Activated CD8-positive, alpha-beta memory T cell treated with anti-CD3 and anti-CD28 coated beads for 36 hours (primary cell): ENCODE data around the gene CASZ1. TPM values are rescaled to one million over a fixed set of nuclear protein-coding genes. Genes with fewer than 3 reads are reported as not detected.

Experiments used
- CTCF ChIA-PET: fragments of 350-600 bp; sonication (Branson Sonifier 250); formaldehyde crosslinking; loops from one replicate; lab custom pipeline; 2021; ENCODE audit warnings: antibody characterized with exemption; lab: Charles Lee
- POLR2A ChIA-PET: fragments of 350-600 bp; sonication (Branson Sonifier 250); formaldehyde crosslinking; loops from one replicate; lab custom pipeline; 2021; ENCODE audit warnings: antibody characterized with exemption; lab: Charles Lee
- total RNA-seq, 2 experiments: library from RNA; stranded (reverse); gene quantifications; one replicate each; pipeline ENCODE4 v1.2.3, GENCODE V29; 2021

The CASZ1 gene
- total RNA-seq, 2 experiments from 2014 or later: 2.4 to 3.7 TPM

- ChIA-PET POLR2A (no interaction called here), CTCF (no interaction called here)
Measured at GRCh38 chr1:10612436-10613160, 183.8 kb downstream of the CASZ1 start.

DNA sequence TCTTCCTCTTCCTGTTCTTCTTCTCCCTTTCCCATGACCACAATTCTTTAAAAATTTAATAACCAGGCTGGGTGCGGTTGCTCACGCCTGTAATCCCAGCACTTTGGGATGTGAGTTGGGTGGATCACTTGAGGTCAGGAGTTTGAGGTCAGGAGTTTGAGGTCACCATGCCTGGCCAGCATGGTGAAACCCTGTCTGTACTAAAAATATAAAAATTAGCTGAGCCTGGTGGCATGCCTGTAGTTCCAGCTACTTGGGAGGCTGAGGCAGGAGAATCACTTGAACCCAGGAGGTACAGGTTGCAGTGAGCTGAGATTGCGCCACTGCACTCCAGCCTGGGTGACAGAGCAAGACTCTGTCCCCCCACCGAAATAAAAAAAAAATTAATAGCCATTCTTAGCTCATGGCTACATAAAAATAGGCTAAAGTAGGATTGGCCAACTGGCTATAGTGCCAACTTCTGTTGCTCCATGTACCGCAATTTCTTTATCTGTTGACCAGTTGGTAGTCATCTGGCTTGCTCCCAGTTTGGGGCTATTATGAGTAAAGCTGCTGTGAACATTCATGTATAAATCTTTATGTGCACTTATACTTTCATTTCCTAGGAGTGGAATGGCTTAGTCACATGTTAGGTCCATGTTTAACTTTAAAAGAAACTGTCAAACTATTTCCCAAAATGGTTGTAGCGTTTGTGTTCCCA, 185.4 kb downstream of the CASZ1 start:
- ChIA-PET POLR2A (no interaction called here), CTCF (no interaction called here)

DNA sequence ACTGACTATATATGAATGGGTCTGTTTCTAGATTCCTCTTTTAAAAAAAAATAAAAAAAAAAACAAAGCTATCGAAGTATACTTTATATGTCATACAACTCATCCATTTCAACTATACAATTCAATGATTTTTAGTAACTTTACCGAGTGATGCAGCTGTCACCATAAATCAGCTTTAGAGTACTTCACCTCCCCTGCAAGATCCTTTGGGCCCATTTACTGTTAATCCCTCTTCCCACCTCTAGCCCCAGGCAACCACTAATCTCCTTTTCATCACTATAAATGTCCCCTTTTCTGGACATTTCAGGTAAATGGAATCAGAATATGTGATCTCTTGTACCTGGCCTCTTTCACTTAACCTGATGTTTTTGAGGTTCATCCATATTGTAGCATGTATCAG, 187.8 kb downstream of the CASZ1 start:
- ChIA-PET CTCF (interaction anchor here (0.6 kb wide), 1 partner anchor 18 kb away, joined by 4 read pairs; no protein-coding TSS in a partner anchor), POLR2A (no interaction called here)

DNA sequence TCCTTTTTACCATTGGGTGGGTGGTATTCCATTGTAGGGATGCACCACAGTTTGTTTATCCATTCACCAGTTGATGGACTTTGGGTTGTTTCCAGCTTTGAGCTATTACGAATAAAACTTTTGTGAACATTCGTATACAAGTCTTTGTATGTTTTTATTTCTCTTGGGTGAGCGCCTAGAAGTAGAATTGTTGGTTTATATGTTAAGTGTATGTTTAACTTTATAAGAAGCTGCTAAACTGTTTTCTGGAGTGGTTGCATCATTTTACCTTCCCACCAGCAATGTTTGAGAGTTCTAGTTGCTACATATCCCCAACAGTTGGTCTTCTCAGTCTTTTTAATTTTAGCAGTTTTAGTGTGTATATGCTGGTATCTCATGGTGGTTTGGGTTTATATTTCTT, 189.2 kb downstream of the CASZ1 start:
- CTCF ChIA-PET: no interaction called here

DNA sequence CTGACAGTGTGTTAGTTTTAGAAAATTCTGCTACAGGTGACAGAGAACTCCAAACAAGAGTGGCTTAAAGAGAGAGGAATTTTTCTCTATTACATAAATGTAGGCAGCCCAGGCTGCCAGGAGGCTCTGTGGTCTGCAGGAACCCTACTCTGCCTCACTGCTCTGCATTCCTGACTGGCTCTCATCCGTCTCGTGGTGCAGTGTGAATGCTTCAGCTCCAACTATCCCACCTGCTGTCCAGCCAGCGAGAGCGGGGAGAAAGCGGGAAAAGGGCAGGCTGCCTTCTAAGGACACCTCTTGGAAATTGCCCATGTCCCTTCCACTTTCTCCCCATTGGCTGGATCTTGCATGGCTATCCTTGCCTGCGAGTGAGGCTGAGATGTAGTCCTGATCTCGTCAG, 190.4 kb downstream of the CASZ1 start:
- POLR2A ChIA-PET: no interaction called here
- CTCF ChIA-PET: no interaction called here

More for the DNA sequence above, 189.2 kb downstream of the CASZ1 start:
- POLR2A ChIA-PET: no interaction called here

DNA sequence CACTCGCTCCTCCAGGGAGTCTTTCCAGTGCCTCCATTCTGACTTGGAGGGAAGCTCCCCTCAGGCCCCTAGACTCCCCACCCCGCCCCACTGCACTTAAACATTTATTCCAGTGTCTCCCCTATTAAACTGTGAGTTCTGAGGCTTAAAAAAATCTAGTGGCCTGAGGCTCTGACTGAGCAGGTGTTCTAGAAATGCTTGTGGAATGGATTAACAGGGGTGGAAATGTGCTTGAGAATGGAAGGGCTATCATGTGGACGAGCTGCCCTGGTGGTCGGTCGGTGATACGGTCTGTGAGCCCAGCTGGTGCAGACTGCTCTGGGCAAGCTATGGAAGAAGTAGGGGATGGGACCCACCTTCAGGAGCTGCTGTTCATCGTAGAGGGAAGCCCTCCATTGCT, 191.5 kb downstream of the CASZ1 start:
- ChIA-PET CTCF (no interaction called here), POLR2A (no interaction called here)

GRCh38 chr1:10602936-10603335, 193.5 kb downstream of the CASZ1 start:
- ChIA-PET POLR2A (no interaction called here), CTCF (interaction anchor here (1.1 kb wide), 1 partner anchor 108 kb away, joined by 3 read pairs; no protein-coding TSS in a partner anchor)

DNA sequence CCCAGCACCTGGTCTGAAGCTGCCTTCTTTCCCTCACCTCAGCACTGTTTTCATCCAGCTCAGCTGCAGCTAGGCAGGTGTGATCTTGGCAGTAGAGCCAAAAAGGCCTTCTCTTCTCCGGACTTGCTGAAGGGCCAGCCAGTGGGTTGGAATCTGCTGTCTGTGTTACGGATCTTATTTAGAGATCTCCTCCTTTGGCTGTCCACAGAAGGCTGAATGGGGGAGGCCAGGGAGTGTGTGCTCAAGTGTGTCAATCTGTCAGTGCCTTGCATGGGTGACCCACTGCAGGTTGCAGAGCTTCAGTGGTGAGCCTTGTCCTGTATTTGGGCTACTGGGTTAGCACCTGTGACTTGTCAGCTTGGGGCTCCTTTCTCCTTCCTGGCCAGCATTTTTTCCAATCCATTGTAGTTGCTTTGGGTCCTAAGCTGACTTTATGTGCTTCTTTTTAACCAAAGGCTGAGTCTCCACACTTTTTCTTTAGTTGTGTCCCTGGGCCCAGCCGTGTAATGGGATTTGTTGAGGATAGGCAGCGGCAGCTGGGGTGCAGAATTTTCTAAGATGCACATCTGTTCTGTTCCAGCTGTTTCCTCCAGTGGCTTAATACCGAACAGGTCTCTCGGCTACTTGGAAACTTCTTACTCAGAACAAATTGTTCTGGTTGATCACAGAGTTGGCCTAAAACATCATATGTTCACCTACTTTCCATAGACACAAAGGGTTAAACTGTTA, 194.9 kb downstream of the CASZ1 start:
- ChIA-PET POLR2A (no interaction called here), CTCF (interaction anchor here (1.4 kb wide), 1 partner anchor 94 kb away, joined by 4 read pairs; no protein-coding TSS in a partner anchor)

DNA sequence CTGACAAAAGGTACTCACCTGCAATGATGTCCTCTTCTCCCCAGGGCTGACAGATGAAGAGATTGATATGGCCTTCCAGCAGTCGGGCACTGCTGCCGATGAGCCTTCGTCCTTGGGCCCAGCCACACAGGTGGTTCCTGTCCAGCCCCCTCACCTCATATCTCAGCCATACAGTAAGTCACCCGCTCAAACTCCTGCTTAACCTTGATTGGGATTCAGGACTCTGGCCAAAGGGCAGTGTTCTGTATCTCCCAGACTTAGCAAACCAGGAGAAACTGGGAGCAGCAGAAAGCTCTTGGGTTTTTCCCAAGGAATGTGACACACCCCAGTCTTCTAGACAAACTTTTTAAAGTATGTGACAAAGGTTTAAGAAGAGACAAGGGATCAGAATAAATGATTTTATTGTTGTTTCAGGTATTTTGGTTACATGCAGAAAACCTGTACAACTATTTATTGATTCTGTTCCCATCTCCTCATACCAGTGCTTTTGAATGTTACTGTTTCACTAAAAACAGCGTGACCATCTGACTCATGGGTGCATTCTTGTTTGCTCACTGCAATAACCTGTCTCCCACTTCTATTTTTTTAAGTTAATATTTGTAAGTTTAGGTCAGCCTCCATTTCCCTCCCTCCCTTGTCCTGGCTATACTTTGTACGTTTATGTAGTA, 197.1 kb downstream of the CASZ1 start:
- CTCF ChIA-PET: no interaction called here
- POLR2A ChIA-PET: no interaction called here

DNA sequence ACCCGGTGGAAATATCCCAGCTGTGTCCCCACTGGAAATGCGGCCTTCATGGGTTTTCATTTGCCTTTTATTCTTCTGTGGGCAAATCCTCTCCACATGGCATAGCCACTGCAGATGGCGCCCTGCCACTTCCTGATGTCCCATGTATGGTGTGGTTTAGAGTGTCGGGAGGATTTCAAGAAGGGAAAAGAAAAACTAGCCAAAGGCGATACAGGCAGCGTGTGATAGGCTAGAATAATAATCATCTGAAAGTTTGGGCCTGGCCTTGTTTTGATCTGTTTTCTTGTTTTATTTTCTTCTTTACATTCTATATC, 198.1 kb downstream of the CASZ1 start:
- ChIA-PET CTCF (no interaction called here), POLR2A (no interaction called here)

GRCh38 chr1:10597492-10598388, 198.7 kb downstream of the CASZ1 start:
- POLR2A ChIA-PET: no interaction called here

GRCh38 chr1:10596780-10597179, 199.7 kb downstream of the CASZ1 start:
- ChIA-PET POLR2A (no interaction called here), CTCF (no interaction called here)

More at GRCh38 chr1:10597492-10598388, 198.7 kb downstream of the CASZ1 start:
- CTCF ChIA-PET: no interaction called here

DNA sequence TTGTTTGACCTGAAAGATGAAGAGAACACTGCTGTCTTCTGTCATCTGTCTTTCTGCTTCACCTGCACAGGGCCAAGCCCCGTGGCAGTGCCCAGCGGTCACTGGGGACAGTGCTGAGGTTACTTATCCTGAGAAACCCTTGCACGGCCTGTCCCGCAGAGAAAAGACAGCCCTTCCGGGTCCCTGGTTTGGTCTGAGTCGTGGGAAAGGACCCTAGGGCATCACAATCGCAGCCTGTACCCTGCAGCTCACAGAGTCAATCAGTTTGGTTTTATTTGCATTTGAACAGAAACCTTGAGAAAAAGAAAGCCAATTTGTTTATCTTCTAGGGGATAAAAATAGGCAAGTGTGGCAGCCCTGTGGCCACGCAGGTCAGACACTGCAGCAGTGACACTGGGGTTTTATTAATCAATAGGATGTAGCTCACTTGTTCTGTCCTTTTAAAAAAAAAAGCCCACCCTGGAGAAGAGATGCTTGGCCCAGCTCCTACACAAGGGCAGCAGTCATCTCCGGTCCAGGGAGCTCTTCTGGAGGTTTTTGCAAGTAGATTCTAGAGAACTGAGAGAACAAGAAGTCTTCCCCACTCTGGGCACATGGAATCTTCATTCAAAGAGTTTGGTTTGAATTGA, 201.7 kb downstream of the CASZ1 start:
- ChIA-PET POLR2A (no interaction called here), CTCF (no interaction called here)

DNA sequence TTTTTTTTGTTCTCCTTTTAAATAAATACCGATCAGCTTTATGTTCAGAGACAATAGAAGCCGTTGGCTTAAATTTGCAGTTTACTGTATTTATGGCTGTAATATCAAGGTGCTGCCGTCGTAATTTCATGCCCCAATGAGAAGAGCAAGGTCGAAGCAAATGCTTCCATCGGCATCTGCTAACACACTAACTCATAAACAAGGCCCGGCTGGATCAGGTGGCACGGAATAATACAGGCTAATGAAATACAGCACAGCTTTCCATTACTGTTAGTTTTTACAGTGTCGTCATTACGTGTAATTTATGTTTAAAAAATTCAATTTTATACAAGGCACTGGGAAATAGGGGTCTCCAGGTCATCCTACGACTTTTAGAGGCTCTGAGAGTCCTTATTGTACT, 202.7 kb downstream of the CASZ1 start:
- CTCF ChIA-PET: no interaction called here
- POLR2A ChIA-PET: no interaction called here

- ChIA-PET POLR2A (no interaction called here), CTCF (no interaction called here)
Measured at GRCh38 chr1:10592373-10592772, 204.1 kb downstream of the CASZ1 start.

DNA sequence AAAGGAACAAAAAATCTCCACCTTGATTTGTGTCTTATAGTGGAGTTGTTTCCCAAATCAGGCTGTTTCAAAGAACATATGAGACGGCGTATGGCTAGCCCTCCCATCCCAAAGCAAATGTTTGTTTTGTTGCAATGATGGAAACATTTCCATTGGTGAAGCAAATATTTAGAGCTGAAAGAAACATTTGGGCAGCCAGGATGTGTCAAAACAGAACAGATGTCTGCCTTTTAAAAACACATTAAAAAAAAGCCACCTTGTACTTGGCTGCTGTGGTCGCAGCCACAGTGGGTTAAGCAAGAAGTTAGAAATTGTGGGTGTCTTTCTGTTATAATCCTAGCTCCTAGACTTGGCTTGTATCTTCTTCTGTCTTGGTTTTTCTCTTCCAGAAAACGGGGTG, 205.4 kb downstream of the CASZ1 start:
- POLR2A ChIA-PET: interaction anchor here (0.5 kb wide), 1 partner anchor 139 kb away, joined by 11 read pairs; no protein-coding TSS in a partner anchor
- CTCF ChIA-PET: no interaction called here

GRCh38 chr1:10589074-10589473, 207.4 kb downstream of the CASZ1 start:
- CTCF ChIA-PET: no interaction called here
- POLR2A ChIA-PET: no interaction called here

- CTCF ChIA-PET: interaction anchor here (1.5 kb wide), 1 partner anchor 76 kb away, joined by 4 read pairs; no protein-coding TSS in a partner anchor
- POLR2A ChIA-PET: no interaction called here
Measured at GRCh38 chr1:10588640-10589039, 207.8 kb downstream of the CASZ1 start.
